Transverse colon (tissue), 4 donors: ENCODE results near the gene CCDC107.

Source experiments
- CTCF ChIP-seq, 5 experiments: fragments of 200-600 bp in 3 of 5; fragments of 450-650 bp in 2 of 5; sonication (generic) in 3 of 5; IDR thresholded peaks; 1 replicate in 2 of 5; 2 replicates in 3 of 5; pipeline ENCODE4 v1.5.1; 2016 to 2017; ENCODE audit warnings: antibody characterized with exemption in 5 of 5, inconsistent platforms in 3 of 5, mild to moderate bottlenecking in 2 of 5, moderate library complexity in 1 of 5
- EP300 ChIP-seq: sonication (generic); formaldehyde crosslinking; IDR thresholded peaks from one replicate; pipeline ENCODE4 v1.6.1; 2017; ENCODE audit warnings: antibody characterized with exemption, low read depth
- POLR2A ChIP-seq: fragments of 450-650 bp; IDR thresholded peaks from one replicate; pipeline ENCODE4 v1.6.1; 2016; ENCODE audit warnings: antibody characterized with exemption, mild to moderate bottlenecking, moderate library complexity
- POLR2AphosphoS5 ChIP-seq, 3 donors: sonication (generic); formaldehyde crosslinking; IDR thresholded peaks; one replicate each; pipeline ENCODE4 v1.6.1; 2016; ENCODE audit warnings: antibody characterized with exemption in 3 of 3

DNA sequence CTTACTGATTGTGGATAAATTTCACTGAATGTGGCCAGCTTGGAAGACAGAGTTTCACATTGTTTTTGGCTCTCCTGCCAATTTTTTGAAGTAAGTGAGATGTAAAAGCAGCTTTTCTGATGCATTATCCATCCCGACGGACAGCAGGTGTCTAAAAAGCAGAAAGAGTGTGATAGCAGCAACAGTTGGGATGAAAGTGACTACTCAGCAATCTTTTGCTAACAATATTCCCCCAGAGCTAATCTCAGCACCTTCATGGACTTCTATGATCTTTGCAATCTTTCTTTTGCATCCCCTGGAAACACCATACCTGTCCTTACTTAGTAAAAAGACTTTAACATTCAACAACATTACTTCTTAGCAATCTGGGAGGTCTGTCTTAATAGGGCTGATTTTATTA, 45.2 kb upstream of the CCDC107 start:
- TF ChIP-seq POLR2A (no peak), POLR2AphosphoS5 (IDR thresholded peaks at IDR 0.05) (no peak), CTCF (IDR thresholded peaks at IDR 0.05) (no peak), EP300 (no peak)
